Activated naive CD8-positive, alpha-beta T cell treated with anti-CD3 and anti-CD28 coated beads, Interleukin-2, amount 50 U/mL, for 24 hours (primary cell): ENCODE results near the gene NT5DC2.

Source experiments
- ATAC-seq: fragments of 150-1000 bp; cut with Tn5 transposase; one replicate; pipeline ENCODE4 v1.10.0; 2021
- DNase-seq: peaks from one replicate; pipeline ENCODE4 v3.0.0; 2021
- H3K27ac Mint-ChIP-seq: one replicate; pipeline ENCODE4 v1.8.0; 2021; ENCODE audit warnings: mild to moderate bottlenecking, mixed read lengths
- H3K27me3 Mint-ChIP-seq: one replicate; pipeline ENCODE4 v1.8.0; 2021; ENCODE audit warnings: mixed read lengths
- H3K36me3 Mint-ChIP-seq: one replicate; pipeline ENCODE4 v1.8.0; 2021; ENCODE audit warnings: low read depth, mixed read lengths
- H3K4me1 Mint-ChIP-seq: one replicate; pipeline ENCODE4 v1.8.0; 2021; ENCODE audit warnings: mixed read lengths
- H3K4me3 Mint-ChIP-seq: one replicate; pipeline ENCODE4 v1.8.0; 2021; ENCODE audit warnings: mild to moderate bottlenecking, moderate library complexity, mixed read lengths
- H3K9me3 Mint-ChIP-seq: one replicate; pipeline ENCODE4 v1.8.0; 2021; ENCODE audit warnings: mixed read lengths

NT5DC2 gene

DNA sequence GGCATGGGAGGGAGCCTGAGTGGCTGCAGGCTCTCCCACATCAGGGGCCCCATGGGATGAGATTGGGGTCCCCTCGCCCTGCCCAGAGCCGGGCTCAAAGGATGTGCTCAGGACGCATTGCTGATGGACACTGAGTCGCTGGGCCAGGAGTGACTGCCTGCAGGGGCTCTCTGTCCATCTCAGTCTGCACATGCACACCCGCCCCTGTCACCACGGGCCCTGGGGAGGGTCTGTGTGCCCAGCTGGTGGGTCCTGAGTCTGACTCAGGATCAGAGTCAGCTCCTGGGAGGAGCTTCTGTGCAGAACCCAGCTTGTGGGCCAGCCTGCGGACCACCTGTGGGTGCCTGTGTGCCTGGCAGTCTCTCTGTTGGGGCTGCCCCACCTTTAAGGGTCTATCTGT, 20.4 kb downstream of the NT5DC2 start:
- H3K4me1 Mint-ChIP-seq, result no peaks in the 10 kb centered on the region
- H3K4me3 Mint-ChIP-seq, result no peak overlapping the region

DNA sequence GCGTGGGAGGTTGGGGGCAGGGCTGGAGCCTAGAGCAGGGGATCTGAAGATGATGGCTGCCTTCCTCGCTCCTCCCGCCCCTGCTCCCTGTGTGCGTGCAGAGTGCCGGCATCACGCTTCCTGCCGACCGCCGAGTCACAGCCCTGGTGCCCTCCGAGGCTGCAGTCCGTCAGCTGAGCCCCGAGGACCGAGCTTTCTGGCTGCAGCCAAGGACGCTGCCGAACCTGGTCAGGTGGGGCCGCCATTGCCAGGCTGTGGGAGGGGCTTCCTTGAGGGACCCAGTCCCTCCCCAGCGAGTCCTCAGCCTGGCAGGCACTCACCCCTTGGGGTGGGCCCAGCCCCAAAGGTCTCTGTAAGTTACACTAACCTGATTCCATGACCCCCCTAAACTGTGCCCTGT, 20.9 kb downstream of the NT5DC2 start:
- H3K36me3 Mint-ChIP-seq, result no peaks in the 10 kb centered on the region
- DNase-seq (no peak), ATAC-seq (no peak)
- no peaks in the 10 kb centered on the region for H3K27me3 Mint-ChIP-seq
- no peak overlapping the region for H3K4me3 Mint-ChIP-seq
- H3K4me1 Mint-ChIP-seq, result no peaks in the 10 kb centered on the region
- H3K9me3 Mint-ChIP-seq, result no peaks in the 10 kb centered on the region
- no peak overlapping the region for H3K27ac Mint-ChIP-seq

More for the DNA sequence above, 20.4 kb downstream of the NT5DC2 start:
- H3K27me3 Mint-ChIP-seq, result no peaks in the 10 kb centered on the region
- no peak overlapping the region for H3K27ac Mint-ChIP-seq
- H3K36me3 Mint-ChIP-seq, result no peaks in the 10 kb centered on the region
- DNase-seq (no peak), ATAC-seq (no peak)
- H3K9me3 Mint-ChIP-seq, result no peaks in the 10 kb centered on the region

DNA sequence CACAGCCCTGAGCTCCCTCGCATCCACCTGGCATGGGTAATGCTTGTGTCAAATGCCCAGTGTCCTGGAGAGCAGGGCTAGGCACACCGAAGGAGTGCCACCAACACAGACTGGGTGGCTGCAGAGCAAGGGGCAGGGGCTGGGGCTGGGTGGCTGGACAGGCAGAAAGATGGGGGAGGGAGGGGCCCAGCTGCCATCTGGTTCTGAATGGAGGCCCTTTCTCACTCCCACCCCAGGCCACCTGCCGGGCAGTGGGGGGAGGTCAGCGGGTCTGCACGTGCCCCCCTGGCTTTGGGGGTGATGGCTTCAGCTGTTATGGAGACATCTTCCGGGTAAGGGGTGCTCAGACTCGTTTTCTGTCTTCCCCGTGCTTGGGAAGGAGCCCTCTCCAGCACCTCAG, 21.6 kb downstream of the NT5DC2 start:
- no peak overlapping the region for H3K4me3 Mint-ChIP-seq
- H3K4me1 Mint-ChIP-seq, result no peaks in the 10 kb centered on the region
- no peak overlapping the region for H3K27ac Mint-ChIP-seq

DNA sequence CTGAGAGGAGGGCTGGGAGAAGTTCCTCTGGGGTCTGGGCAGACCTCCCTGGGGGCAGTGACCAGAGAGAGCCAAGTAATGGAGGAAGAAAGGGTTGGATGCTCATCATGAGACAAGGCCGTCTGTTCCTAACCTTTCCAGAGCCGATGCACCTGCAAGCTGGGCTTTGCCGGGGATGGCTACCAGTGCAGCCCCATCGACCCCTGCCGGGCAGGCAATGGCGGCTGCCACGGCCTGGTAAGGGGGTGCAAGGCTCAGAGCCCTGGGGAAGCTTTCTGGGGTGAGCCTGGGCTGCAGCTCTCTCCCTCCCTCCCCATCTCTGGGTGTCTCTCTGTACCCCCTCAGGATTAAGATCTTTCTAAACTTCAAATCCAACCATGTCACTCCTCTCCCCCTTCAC, 22.1 kb downstream of the NT5DC2 start:
- Mint-ChIP-seq H3K27ac (no peak overlapping the region), H3K9me3 (no peaks in the 10 kb centered on the region), H3K27me3 (no peaks in the 10 kb centered on the region), H3K4me1 (no peaks in the 10 kb centered on the region), H3K36me3 (no peaks in the 10 kb centered on the region), H3K4me3 (no peak overlapping the region)
- no peak for ATAC-seq
- DNase-seq, result no peak

More for the DNA sequence above, 21.6 kb downstream of the NT5DC2 start:
- ATAC-seq (no peak), DNase-seq (no peak)
- Mint-ChIP-seq H3K27me3 (no peaks in the 10 kb centered on the region), H3K36me3 (no peaks in the 10 kb centered on the region), H3K9me3 (no peaks in the 10 kb centered on the region)

DNA sequence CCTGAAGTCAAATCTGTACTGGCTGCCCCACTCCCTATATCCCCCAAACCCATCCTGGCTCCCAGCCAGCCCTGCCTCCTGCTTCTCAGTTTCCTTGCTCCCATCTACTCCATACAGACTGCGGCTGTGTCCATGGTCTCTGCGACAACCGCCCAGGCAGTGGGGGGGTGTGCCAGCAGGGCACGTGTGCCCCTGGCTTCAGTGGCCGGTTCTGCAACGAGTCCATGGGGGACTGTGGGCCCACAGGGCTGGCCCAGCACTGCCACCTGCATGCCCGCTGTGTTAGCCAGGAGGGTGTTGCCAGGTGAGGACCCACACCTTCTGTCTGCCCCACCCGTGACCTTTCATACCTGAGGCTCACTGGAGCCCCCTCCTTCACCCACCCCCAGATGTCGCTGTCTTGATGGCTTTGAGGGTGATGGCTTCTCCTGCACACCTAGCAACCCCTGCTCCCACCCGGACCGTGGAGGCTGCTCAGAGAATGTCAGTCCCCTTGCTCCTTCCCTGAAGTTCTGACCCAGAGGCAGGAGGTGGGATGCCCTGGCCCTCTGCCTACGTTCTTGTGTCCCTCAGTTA, 23.8 kb downstream of the NT5DC2 start:
- no peak overlapping the region for H3K27ac Mint-ChIP-seq
- H3K36me3 Mint-ChIP-seq, result no peaks in the 10 kb centered on the region
- H3K4me1 Mint-ChIP-seq, result no peaks in the 10 kb centered on the region
- no peaks in the 10 kb centered on the region for H3K27me3 Mint-ChIP-seq
- no peaks in the 10 kb centered on the region for H3K9me3 Mint-ChIP-seq
- H3K4me3 Mint-ChIP-seq, result no peak overlapping the region
- ATAC-seq (no peak), DNase-seq (no peak)

DNA sequence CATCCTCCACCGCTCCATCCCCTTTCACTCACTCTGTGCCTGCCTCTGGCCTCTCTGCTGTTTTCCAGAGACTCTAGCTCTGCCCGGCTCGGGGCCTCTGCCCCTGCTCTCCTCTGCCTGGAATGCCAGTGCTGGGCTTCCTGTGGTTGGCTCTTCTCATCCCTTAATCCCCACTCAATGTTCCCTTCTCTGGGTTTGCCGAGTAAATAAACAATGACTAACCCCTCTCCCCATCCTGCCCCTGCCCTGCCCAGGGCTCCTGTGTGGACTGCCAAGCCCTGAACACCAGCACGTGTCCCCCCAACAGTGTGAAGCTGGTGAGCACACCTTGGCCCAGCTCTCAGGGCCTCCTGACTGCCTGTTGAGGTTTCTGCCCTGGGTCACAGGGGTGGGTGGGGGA, 26.3 kb downstream of the NT5DC2 start:
- ATAC-seq (no peak), DNase-seq (no peak)
- H3K9me3 Mint-ChIP-seq, result no peaks in the 10 kb centered on the region
- no peaks in the 10 kb centered on the region for H3K27me3 Mint-ChIP-seq
- no peaks in the 10 kb centered on the region for H3K4me1 Mint-ChIP-seq
- H3K36me3 Mint-ChIP-seq, result no peaks in the 10 kb centered on the region
- H3K27ac Mint-ChIP-seq, result no peak overlapping the region
- no peak overlapping the region for H3K4me3 Mint-ChIP-seq

DNA sequence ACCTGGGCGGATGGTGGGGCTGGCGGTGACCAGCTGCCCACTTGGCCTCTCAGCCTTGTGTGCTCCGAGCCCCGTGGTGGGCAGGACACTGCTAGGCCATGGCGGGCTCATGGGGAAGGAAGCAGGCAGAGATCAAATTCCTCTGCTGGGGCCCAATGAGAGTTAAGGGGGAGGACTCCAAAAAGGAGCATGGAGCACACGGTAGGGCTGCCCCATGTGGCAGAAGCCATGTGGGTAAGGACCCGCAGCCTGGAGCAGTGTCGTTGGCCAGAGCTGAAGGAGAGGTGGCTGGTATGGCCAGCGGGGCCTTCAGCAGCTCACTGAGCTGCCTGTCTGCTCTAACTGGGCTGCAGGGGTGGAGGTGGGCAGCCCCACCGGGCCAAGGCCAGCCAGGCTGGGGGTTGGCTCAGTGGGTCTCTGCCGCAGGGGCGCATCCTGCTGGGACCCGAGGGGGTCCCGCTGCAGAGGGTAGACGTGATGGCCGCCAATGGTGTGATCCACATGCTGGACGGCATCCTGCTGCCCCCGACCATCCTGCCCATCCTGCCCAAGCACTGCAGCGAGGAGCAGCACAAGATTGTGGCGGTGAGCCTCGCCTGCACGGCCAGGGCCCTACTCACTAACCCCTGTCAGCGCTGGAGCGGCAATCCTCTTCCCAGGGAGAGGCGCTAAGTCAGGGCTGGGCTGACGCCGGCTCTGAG, 27.2 kb downstream of the NT5DC2 start:
- no peaks in the 10 kb centered on the region for H3K9me3 Mint-ChIP-seq
- DNase-seq (no peak), ATAC-seq (no peak)
- H3K4me1 Mint-ChIP-seq, result no peaks in the 10 kb centered on the region
- H3K27ac Mint-ChIP-seq, result no peak overlapping the region
- no peak overlapping the region for H3K4me3 Mint-ChIP-seq
- no peaks in the 10 kb centered on the region for H3K27me3 Mint-ChIP-seq
- H3K36me3 Mint-ChIP-seq, result no peaks in the 10 kb centered on the region

DNA sequence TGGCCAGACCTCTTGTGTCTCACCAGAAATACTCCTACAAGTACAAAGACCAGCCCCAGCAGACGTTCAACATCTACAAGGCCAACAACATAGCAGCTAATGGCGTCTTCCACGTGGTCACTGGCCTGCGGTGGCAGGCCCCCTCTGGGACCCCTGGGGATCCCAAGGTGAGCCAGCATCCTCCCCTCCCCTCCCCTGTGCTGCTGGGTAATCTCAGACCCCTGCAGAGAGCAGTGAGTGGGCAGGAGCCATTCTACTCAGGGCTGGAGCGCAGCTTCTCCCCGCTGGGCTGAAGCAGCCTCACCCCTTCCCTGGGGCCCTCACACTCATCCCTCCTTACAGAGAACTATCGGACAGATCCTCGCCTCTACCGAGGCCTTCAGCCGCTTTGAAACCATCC, 28.7 kb downstream of the NT5DC2 start:
- H3K4me1 Mint-ChIP-seq, result no peaks in the 10 kb centered on the region
- ATAC-seq, result no peak
- no peak for DNase-seq
- H3K27me3 Mint-ChIP-seq, result no peaks in the 10 kb centered on the region
- H3K9me3 Mint-ChIP-seq, result no peaks in the 10 kb centered on the region
- H3K27ac Mint-ChIP-seq, result no peak overlapping the region
- no peak overlapping the region for H3K4me3 Mint-ChIP-seq
- H3K36me3 Mint-ChIP-seq, result no peaks in the 10 kb centered on the region

DNA sequence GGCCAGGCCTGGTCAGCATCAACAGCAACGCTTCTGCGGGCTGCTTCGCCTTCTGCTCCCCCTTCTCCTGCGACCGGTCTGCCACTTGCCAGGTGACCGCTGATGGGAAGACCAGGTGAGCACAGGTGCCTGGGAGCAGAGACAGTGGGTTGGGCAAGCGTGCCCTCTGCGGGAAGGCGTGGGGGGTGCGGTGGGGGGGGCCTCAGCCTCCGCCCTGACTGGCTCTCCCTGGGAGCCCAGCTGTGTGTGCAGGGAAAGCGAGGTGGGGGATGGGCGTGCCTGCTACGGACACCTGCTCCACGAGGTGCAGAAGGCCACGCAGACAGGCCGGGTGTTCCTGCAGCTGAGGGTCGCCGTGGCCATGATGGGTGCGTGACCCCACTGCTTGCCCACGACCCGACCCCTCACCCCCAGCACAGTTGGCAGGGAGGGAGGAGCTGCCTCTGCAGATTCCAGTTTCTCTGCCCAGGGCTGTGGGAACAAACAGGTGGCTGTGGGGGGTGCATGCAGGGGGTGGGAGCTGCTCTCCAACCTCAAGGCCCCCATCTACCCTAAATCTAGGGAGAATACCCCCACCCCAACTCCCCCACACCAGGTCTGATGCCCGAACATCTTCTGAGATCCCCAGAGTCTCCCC, 29.8 kb downstream of the NT5DC2 start:
- H3K27me3 Mint-ChIP-seq, result no peaks in the 10 kb centered on the region
- no peaks in the 10 kb centered on the region for H3K36me3 Mint-ChIP-seq
- DNase-seq, result no peak
- H3K4me1 Mint-ChIP-seq, result peaks cover under 1% of the 10 kb centered on the region
- H3K4me3 Mint-ChIP-seq, result no peak overlapping the region
- H3K27ac Mint-ChIP-seq, result no peak overlapping the region
- H3K9me3 Mint-ChIP-seq, result no peaks in the 10 kb centered on the region
- ATAC-seq, result no peak

DNA sequence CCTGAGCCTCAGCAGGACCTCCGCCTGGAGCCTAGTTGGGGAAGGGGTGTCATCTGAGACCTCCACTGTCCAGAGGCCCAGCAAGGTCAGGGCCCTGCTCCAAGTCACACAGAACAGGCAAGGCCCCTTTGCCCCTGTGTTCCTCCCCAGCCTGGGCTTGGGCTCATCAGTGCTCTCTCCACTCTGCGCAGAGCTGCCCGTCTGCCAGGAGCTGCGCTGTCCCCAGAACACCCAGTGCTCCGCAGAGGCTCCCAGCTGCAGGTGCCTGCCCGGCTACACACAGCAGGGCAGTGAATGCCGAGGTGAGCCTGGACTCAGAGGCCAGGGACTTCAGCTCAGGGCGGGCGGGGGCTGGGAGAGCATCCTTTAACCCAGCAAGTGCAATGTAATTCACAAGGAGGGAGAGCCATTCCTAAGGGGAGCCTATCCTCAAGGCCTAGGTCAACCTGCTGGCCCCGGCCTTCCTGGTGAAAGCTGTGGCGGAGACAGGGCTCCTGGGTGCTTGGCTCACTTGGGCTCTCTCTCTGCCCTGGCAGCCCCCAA, 30.8 kb downstream of the NT5DC2 start:
- H3K27ac Mint-ChIP-seq, result no peak overlapping the region
- H3K27me3 Mint-ChIP-seq, result no peaks in the 10 kb centered on the region
- no peaks in the 10 kb centered on the region for H3K9me3 Mint-ChIP-seq
- H3K4me3 Mint-ChIP-seq, result no peak overlapping the region
- ATAC-seq (no peak), DNase-seq (no peak)
- H3K36me3 Mint-ChIP-seq, result no peaks in the 10 kb centered on the region
- peaks cover 6% of the 10 kb centered on the region for H3K4me1 Mint-ChIP-seq

DNA sequence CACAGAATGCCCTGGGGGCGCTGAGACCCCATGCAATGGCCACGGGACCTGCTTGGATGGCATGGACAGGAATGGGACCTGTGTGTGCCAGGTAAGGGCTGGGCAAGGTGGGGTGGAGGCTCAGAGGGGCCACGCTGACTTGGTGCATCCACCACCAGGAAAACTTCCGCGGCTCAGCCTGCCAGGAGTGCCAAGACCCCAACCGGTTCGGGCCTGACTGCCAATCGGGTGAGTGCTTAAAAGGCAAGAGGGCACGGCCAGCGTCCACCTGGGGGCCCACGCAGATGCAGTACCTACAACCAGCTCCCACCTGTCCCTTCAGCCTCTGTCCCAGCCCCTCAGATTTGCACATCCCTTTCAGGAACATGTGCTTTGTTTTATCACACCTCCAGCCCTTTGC, 31.7 kb downstream of the NT5DC2 start:
- Mint-ChIP-seq H3K4me1 (peaks cover 6% of the 10 kb centered on the region), H3K4me3 (no peak overlapping the region), H3K27me3 (no peaks in the 10 kb centered on the region), H3K27ac (no peak overlapping the region), H3K9me3 (no peaks in the 10 kb centered on the region), H3K36me3 (no peaks in the 10 kb centered on the region)
- DNase-seq, result no peak
- no peak for ATAC-seq

DNA sequence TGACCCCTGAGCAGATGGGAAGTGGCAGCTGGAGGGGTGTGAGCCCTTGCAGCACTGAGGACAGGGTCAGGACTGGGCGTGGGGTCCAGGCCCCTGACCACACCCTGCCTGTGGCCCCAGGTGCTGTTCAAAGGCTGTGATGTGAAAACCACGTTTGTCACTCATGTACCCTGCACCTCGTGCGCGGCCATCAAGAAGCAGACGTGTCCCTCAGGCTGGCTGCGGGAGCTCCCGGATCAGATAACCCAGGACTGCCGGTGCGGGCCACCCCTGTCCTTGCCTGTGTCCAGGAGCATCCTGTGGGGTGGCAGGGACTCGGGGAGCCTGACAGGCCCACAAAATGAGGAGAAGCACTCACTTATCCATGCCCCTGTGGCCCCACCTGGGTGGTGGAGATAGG, 32.6 kb downstream of the NT5DC2 start:
- no peak overlapping the region for H3K27ac Mint-ChIP-seq
- ATAC-seq, result no peak
- no peak for DNase-seq
- peaks cover 6% of the 10 kb centered on the region for H3K4me1 Mint-ChIP-seq
- H3K36me3 Mint-ChIP-seq, result no peaks in the 10 kb centered on the region
- H3K4me3 Mint-ChIP-seq, result no peak overlapping the region
- no peaks in the 10 kb centered on the region for H3K9me3 Mint-ChIP-seq
- no peaks in the 10 kb centered on the region for H3K27me3 Mint-ChIP-seq

DNA sequence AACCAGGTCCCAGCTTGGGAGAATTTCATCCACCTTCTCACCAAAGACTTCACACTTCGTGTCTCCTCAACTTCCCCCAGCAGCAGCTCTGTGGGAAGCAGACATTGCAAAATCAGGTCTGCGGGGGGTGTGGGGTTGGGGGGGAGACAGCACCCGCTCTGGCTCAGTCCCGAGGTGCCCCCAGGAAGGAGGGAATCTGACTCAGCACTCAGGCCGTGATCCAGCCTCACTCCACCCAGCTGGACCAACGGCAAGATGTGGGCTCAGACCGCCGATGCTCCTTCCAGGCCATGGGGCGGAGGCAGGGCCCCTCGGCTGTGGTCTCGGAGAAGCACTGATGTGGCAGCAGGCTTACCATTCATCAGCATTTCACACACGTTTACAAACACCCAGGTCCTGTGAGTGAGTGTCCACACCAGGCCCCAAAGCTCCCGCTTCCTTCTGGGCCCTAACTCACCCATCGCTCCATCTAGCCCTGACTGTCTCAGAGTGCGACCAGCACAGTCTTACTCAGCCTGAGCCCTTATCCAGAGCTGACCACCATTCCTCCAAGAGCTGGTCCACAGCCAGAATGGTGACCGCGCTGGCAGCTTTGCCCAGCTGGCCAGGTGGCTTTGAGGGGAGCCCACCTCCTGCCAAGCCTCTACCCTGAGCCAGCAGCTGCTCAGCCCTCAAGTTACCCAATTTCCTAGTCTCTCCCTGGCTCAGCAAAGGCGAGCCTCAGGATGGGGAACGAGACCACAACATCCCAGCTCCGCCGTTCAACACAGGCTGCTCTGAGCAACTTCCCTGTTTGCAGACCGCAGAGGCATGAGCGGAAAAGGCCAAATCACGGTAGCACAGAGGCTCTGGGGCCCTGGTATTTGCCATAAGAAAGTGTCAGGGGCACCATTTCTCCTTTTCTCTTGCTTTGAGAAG, 35.3 kb downstream of the NT5DC2 start:
- Mint-ChIP-seq H3K27ac (no peak overlapping the region), H3K4me3 (no peak overlapping the region), H3K4me1 (peaks cover 6% of the 10 kb centered on the region), H3K9me3 (no peaks in the 10 kb centered on the region), H3K36me3 (no peaks in the 10 kb centered on the region), H3K27me3 (no peaks in the 10 kb centered on the region)
- ATAC-seq (no peak), DNase-seq (no peak)

DNA sequence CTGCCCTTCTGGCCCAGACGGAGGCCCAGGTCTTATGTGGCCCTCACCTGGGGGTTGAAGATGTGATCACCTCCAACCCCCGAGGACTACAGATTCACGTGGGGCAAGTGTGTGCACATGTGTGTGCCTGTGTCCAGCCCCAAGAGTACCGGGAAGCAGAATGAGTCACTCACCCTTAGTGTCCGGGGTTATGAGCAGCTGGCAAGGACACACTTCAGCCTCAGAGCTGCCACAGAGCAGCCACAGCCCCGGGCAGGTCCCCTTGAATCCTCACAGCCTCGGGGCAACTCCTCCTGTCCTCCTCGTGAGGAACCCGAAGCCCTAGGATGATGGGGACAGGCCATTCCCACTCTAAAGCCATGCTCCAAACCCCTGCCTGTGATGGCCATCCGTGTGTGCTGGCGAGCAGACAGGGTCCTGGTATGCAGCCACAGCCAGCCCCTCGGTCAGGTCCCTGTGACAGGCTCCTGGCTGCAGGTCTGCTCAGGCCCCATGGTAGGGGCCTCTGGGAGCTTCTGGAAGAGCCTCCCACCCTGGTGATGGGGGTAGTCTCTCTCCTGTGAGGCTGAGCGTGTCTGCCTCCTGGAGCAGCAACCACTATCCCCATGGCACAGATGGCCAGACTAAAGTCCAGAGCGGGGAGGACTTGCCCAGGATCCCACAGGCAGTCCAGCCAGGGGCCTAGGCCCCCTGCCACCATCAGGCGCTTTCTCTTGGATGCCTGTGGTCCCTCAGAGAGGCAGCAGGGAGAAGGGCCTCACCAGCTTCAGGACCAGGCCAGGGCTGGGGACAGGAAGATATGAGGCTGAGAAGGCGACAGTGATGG, 37.7 kb downstream of the NT5DC2 start:
- peaks cover 5% of the 10 kb centered on the region for H3K36me3 Mint-ChIP-seq
- DNase-seq, result no peak
- peaks cover 6% of the 10 kb centered on the region for H3K4me1 Mint-ChIP-seq
- H3K9me3 Mint-ChIP-seq, result no peaks in the 10 kb centered on the region
- H3K27me3 Mint-ChIP-seq, result no peaks in the 10 kb centered on the region
- no peak for ATAC-seq
- H3K27ac Mint-ChIP-seq, result no peak overlapping the region
- H3K4me3 Mint-ChIP-seq, result no peak overlapping the region
